Bronchial epithelial cell (primary cell): ENCODE measurements around the gene SWT1. TPM values are rescaled to one million over a fixed set of nuclear protein-coding genes. Genes with fewer than 3 reads are reported as not detected.

Experiments used
- DNase-seq: peaks from one replicate; pipeline ENCODE4 v3.0.0-alpha.2; 2010; ENCODE audit warnings: low read depth
- FAIRE-seq: peaks from 2 replicates; lab custom pipeline; 2011; peaks lifted over from hg19 to GRCh38; lab: Jason Lieb, UNC
- H3K27me3 ChIP-seq: 2 replicates; pipeline ENCODE4 v1.5.1; 2011; ENCODE audit warnings: low read length; ENCODE audit not compliant: control insufficient read depth, insufficient read depth
- H3K36me3 ChIP-seq: 2 replicates; pipeline ENCODE4 v1.5.1; 2011; ENCODE audit warnings: low read length; ENCODE audit not compliant: control insufficient read depth, insufficient read depth
- H3K4me3 ChIP-seq: 2 replicates; pipeline ENCODE4 v1.5.1; 2011; ENCODE audit warnings: mild to moderate bottlenecking, low read depth, low read length, control low read depth
- total RNA-seq: library from RNA; depleted of rRNA; stranded (reverse); fragments of >200 nt; gene quantifications from 2 replicates; pipeline ENCODE4 v1.2.1, GENCODE V29; 2014
- TF ChIP-seq, protein P1 (sequence below): IDR thresholded peaks from 2 replicates; pipeline ENCODE4 v1.5.1; 2011; ENCODE audit warnings: mild to moderate bottlenecking, moderate library complexity, low read length, control low read depth, inconsistent platforms; ENCODE audit not compliant: insufficient read depth, severe bottlenecking

The SWT1 gene
- total RNA-seq, 1 donor from 2014 or later, result 2.9 TPM

- H3K36me3 ChIP-seq, result peaks cover 1% of the 10 kb centered on the region
- no peak overlapping the region for H3K4me3 ChIP-seq
- FAIRE-seq, result no peak
- H3K27me3 ChIP-seq, result no peaks in the 10 kb centered on the region
- peak; percentile 22 for DNase-seq
- TF ChIP-seq, protein P1, sequence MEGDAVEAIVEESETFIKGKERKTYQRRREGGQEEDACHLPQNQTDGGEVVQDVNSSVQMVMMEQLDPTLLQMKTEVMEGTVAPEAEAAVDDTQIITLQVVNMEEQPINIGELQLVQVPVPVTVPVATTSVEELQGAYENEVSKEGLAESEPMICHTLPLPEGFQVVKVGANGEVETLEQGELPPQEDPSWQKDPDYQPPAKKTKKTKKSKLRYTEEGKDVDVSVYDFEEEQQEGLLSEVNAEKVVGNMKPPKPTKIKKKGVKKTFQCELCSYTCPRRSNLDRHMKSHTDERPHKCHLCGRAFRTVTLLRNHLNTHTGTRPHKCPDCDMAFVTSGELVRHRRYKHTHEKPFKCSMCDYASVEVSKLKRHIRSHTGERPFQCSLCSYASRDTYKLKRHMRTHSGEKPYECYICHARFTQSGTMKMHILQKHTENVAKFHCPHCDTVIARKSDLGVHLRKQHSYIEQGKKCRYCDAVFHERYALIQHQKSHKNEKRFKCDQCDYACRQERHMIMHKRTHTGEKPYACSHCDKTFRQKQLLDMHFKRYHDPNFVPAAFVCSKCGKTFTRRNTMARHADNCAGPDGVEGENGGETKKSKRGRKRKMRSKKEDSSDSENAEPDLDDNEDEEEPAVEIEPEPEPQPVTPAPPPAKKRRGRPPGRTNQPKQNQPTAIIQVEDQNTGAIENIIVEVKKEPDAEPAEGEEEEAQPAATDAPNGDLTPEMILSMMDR, result no peak
Measured at GRCh38 chr1:185152187-185152767, 4.7 kb upstream of the SWT1 start.

- no peak for FAIRE-seq
- TF ChIP-seq, protein P1, result no peak
- peak; percentile 68 for DNase-seq
- Histone ChIP-seq H3K27me3 (no peaks in the 10 kb centered on the region), H3K4me3 (no peak overlapping the region), H3K36me3 (no peaks in the 10 kb centered on the region)
Measured at GRCh38 chr1:185154912-185155513, 2.0 kb upstream of the SWT1 start.

DNA sequence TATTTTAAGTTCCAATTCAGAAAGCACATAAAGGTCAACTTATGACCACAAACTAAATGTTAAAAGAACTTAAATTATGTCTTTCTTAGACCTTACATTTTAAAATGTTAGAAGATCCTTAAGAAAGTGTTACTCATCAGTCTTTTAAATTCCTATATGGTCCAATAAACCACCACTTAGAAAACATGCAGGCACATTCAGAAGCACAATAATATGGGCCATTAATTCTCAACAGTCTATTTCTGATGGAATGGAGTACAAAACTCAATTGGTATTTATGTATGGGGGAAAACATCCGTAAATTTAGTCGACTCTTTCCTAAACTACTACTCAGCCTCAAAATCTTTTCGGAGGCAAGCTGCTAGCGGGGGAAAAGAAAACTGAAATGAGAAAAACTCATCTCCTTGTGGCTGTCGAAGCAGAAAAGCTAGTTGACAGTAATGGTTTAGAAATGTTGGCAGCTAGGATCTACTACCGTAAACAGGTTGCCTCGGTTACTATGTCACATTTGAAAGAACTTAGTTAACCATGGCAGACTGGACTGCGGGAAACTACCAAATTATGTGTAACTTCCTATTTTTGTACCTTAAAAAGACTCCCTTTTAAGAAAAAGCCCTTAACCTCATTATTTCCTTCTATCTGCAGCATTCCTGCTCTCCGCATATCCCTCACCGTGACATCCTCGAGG lies 1.2 kb upstream of the SWT1 start:
- TF ChIP-seq, protein P1, result no peak
- DNase-seq (peak; percentile 39), FAIRE-seq (no peak)
- H3K4me3 ChIP-seq, result peak overlapping the region; percentile 58
- no peaks in the 10 kb centered on the region for H3K27me3 ChIP-seq
- H3K36me3 ChIP-seq, result no peaks in the 10 kb centered on the region

- FAIRE-seq, result no peak
- TF ChIP-seq, protein P1, result no peak
- peak overlapping the region; percentile 58 for H3K4me3 ChIP-seq
- no peak for DNase-seq
- H3K36me3 ChIP-seq, result no peaks in the 10 kb centered on the region
- no peaks in the 10 kb centered on the region for H3K27me3 ChIP-seq
Measured at GRCh38 chr1:185156288-185156853, 596 bp upstream of the SWT1 start.

GRCh38 chr1:185157599-185158412 lies 839 bp downstream of the SWT1 start:
- Histone ChIP-seq H3K4me3 (peak overlapping the region; percentile 58), H3K27me3 (no peaks in the 10 kb centered on the region), H3K36me3 (no peaks in the 10 kb centered on the region)
- FAIRE-seq (no peak), DNase-seq (peak; percentile 30)
- TF ChIP-seq, protein P1, result no peak
